ENCODE data around the gene INPP5F. TPM values are rescaled to one million over a fixed set of nuclear protein-coding genes. Genes with fewer than 3 reads are reported as not detected.
"Not testable (repeated sequence)": the region's sequence is repeated elsewhere in the genome, so short reads cannot be mapped to it uniquely, and the experiment has no call there.

Gene INPP5F
- total and polyA plus RNA-seq, 9 donors, result 8.1 to 18.8 (median 13.8) TPM

DNA sequence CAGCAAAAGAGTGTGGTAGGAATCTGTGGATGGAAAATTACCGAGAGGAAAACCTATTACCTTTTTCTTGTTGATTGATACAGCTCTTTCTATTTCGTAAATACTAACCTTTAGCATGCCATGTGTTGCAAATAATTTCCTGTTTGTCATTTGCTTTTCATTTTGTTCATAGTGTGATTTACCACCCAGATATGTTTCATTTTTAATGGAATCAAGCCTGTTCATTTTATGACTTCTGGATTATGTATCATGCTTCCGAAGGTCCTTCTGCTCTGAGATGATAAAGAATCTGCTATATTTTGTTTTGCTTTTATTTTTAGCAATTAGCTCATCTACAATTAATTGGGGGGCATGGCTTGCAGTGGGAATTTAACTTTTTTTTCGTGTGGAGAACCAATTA lies 46.5 kb downstream of the INPP5F start:
- no peaks in the 10 kb centered on the region for H3K36me3 ChIP-seq
- WGBS, 3 donors, result 90% methylated on average over 4 of the region's 4 CpGs
- no peak for TF ChIP-seq EP300 (IDR thresholded peaks at IDR 0.05)
- TF ChIP-seq POLR2A (IDR thresholded peaks at IDR 0.05), result no peak
- TF ChIP-seq, protein P1, sequence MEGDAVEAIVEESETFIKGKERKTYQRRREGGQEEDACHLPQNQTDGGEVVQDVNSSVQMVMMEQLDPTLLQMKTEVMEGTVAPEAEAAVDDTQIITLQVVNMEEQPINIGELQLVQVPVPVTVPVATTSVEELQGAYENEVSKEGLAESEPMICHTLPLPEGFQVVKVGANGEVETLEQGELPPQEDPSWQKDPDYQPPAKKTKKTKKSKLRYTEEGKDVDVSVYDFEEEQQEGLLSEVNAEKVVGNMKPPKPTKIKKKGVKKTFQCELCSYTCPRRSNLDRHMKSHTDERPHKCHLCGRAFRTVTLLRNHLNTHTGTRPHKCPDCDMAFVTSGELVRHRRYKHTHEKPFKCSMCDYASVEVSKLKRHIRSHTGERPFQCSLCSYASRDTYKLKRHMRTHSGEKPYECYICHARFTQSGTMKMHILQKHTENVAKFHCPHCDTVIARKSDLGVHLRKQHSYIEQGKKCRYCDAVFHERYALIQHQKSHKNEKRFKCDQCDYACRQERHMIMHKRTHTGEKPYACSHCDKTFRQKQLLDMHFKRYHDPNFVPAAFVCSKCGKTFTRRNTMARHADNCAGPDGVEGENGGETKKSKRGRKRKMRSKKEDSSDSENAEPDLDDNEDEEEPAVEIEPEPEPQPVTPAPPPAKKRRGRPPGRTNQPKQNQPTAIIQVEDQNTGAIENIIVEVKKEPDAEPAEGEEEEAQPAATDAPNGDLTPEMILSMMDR (IDR thresholded peaks at IDR 0.05), result no peak
- H3K27me3 ChIP-seq, result no peaks in the 10 kb centered on the region
- no peak overlapping the region for H3K27ac ChIP-seq
- intact Hi-C loops (cut with DNase I), result no loop called here
- H3K9me3 ChIP-seq, result no peaks in the 10 kb centered on the region
- H3K4me1 ChIP-seq (ENCODE audit: insufficient read depth), result peaks cover 2% of the 10 kb centered on the region
- H3K4me3 ChIP-seq, result no peak overlapping the region
- DNase-seq, result no peak

GRCh38 chr10:119773041-119773440 lies 47.2 kb downstream of the INPP5F start:
- H3K36me3 ChIP-seq; H3K4me1 ChIP-seq (ENCODE audit: insufficient read depth); H3K27ac ChIP-seq; H3K9me3 ChIP-seq; intact Hi-C loops (cut with DNase I); DNase-seq; H3K27me3 ChIP-seq; H3K4me3 ChIP-seq: not testable (repeated sequence)
- 97 to 99% (median 97%) methylated on average over 3 of the region's 3 CpGs for WGBS, 3 donors

DNA sequence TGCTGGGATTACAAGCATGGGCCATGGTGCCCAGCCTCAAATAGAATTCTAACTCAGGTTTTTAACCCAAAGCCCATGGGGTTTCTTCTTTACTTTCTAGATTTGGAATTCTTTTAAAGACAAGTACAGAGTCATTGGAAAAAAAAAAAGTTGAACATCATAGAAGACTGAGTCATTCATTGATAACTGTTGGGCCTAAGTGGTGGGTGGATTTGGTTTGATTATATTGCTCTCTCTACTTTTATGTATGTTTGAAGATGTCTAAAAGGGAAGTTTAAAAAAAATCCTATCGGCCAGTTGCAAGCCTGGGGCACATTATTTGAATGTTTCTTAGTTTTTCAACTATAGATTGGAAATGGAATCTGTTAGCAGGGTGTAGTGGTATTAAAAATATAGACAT lies 49.7 kb downstream of the INPP5F start:
- no peak for DNase-seq
- Histone ChIP-seq H3K4me1 (ENCODE audit: insufficient read depth) (no peaks in the 10 kb centered on the region), H3K27ac (no peak overlapping the region), H3K27me3 (no peaks in the 10 kb centered on the region), H3K4me3 (no peak overlapping the region), H3K36me3 (no peaks in the 10 kb centered on the region), H3K9me3 (no peaks in the 10 kb centered on the region)
- WGBS, 3 donors, result 93 to 95% (median 94%) methylated on average over 1 of the region's 1 CpG
- intact Hi-C loops (cut with DNase I), result no loop called here
- TF ChIP-seq, protein P1 (IDR thresholded peaks at IDR 0.05), result no peak
- TF ChIP-seq EP300 (IDR thresholded peaks at IDR 0.05), result no peak
- TF ChIP-seq POLR2A (IDR thresholded peaks at IDR 0.05), result no peak

- TF ChIP-seq, protein P1 (IDR thresholded peaks at IDR 0.05), result no peak
- TF ChIP-seq POLR2A (IDR thresholded peaks at IDR 0.05) (no peak), EP300 (IDR thresholded peaks at IDR 0.05) (no peak)
- Histone ChIP-seq H3K9me3 (no peaks in the 10 kb centered on the region), H3K36me3 (no peaks in the 10 kb centered on the region), H3K4me1 (ENCODE audit: insufficient read depth) (no peaks in the 10 kb centered on the region), H3K27ac (no peak overlapping the region), H3K27me3 (no peaks in the 10 kb centered on the region), H3K4me3 (no peak overlapping the region)
- intact Hi-C loops (cut with DNase I), result no loop called here
- WGBS, 3 donors, result 91 to 97% (median 94%) methylated on average over 1 of the region's 1 CpG
- no peak for DNase-seq
Observed at GRCh38 chr10:119776536-119776935, 50.7 kb downstream of the INPP5F start.

DNA sequence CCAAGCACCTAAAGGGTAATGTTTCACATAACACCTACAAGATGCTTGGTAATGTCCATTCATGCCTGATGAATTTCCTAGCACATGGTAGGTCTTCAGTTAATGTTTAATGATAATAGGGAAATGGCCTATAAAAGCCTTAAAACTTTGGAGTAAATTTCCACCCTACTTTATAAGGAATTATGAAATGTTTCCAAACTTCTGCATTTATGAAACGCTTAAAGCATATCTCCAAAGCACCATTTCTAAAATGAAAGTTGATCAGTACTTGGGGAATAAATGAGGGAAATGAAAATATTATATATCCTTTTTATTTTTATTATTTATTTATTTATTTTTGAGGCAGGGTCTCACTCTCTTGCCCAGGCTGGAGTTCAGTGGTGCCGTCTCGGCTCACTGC lies 51.8 kb downstream of the INPP5F start:
- intact Hi-C loops (cut with DNase I), result no loop called here
- Histone ChIP-seq H3K27me3 (no peaks in the 10 kb centered on the region), H3K36me3 (no peaks in the 10 kb centered on the region), H3K9me3 (no peaks in the 10 kb centered on the region), H3K4me1 (ENCODE audit: insufficient read depth) (no peaks in the 10 kb centered on the region), H3K27ac (no peak overlapping the region), H3K4me3 (no peak overlapping the region)
- DNase-seq, result no peak
- TF ChIP-seq POLR2A (IDR thresholded peaks at IDR 0.05) (no peak), EP300 (IDR thresholded peaks at IDR 0.05) (no peak)
- TF ChIP-seq, protein P1 (IDR thresholded peaks at IDR 0.05), result no peak
- 96 to 99% (median 98%) methylated on average over 3 of the region's 3 CpGs for WGBS, 3 donors
